ENCODE measurements around the gene CDYL2. TPM values are rescaled to one million over a fixed set of nuclear protein-coding genes. Genes with fewer than 3 reads are reported as not detected.
"Not testable (repeated sequence)": the region's sequence is repeated elsewhere in the genome, so short reads cannot be mapped to it uniquely, and the experiment has no call there.

Gene CDYL2
- polyA plus RNA-seq, 1 donor, result 2.5 TPM

GRCh38 chr16:80809366-80809765 lies 5.0 kb upstream of the CDYL2 start:
- DNase-seq (ENCODE audit: low read depth), result no peak

GRCh38 chr16:80807906-80808305 lies 3.5 kb upstream of the CDYL2 start:
- no peak for DNase-seq (ENCODE audit: low read depth)

GRCh38 chr16:80806927-80807340 lies 2.5 kb upstream of the CDYL2 start:
- DNase-seq (ENCODE audit: low read depth), result no peak

DNA sequence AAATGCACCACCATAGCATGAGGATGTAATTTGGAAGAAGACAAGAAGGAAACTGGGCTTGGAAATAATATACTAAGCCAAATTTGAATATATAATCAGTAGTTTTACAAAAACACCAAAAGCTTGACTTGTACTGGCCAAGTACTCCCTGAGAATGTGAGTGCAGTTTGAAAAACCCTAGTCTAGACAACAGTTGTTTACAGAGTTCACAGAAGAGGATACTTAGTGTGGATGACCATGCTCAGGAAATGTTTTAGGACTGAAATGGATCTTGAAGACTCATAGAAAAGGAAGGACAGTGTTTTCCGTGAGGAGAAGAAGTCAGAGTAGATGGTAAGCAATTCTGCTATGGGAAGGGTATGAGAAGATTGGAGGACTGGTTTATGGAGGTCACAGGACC lies 1.9 kb upstream of the CDYL2 start:
- DNase-seq (ENCODE audit: low read depth), result no peak

DNA sequence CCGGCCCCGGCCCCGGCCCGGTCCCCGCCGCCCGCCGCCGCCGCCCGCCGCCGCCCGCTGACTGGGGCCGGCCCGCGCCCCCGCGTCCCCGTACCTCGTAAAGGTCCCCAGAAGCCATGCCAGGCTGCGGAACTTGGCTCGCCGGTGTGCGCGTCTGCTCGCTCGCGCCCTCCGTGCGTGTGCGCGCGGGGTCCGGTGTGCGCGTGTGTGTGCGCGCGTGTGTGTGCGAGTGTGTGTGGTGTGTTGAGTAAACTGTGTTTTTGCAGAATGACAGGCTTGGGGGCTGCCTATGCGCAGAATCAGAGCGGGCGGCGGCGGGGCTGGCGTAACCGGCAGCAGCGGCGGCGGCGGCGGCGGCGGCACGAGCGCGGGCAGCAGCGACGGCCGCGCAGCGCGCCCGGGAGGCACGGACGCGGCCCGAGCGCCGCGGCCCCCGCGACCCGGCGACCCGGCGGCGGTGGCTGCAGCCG lies 307 bp downstream of the CDYL2 start:
- no peak for DNase-seq (ENCODE audit: low read depth)

DNA sequence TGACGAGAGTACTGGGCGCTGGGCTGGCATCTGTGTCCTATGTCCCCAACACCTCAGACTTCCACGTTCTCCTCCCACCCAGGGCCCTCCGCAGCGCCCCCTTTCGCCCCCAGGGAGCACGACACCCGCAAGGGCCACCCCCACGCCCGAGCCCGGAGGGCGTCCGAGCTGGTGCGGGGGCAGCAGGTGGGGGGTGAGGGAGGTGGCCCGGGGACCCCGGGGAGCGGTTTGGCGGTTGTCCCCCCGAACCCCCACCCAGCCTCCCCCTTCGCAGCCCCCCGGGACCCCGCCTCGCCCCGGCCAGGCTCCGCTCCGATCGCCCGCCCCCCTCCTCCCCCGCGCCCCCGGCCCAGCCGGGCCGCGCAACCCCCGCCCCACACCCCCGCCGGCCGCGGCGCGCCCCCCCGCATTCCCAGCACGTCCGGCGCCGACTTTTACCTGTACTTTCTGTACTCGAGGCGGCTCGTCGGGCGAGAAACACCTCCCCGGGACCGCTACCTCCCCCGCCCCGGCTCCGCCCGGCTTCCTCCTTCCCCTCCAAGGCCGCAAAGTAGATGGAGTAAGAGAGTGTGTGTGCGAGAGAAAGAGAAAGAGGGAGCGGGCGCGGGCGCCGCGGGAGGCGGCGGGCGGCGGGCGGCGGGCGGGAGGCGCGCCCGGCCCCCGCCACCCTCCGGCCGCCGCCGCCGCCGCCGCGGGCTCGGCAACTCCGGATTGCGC lies 901 bp downstream of the CDYL2 start:
- no peak for DNase-seq (ENCODE audit: low read depth)

GRCh38 chr16:80802902-80803301 lies 1.5 kb downstream of the CDYL2 start:
- no peak for DNase-seq (ENCODE audit: low read depth)

GRCh38 chr16:80802138-80802537 lies 2.3 kb downstream of the CDYL2 start:
- DNase-seq (ENCODE audit: low read depth), result no peak

- DNase-seq (ENCODE audit: low read depth), result no peak
These were observed 10.3 kb downstream of the CDYL2 start for GRCh38 chr16:80794071-80794470.

GRCh38 chr16:80792031-80792430 lies 12.4 kb downstream of the CDYL2 start:
- no peak for DNase-seq (ENCODE audit: low read depth)

DNA sequence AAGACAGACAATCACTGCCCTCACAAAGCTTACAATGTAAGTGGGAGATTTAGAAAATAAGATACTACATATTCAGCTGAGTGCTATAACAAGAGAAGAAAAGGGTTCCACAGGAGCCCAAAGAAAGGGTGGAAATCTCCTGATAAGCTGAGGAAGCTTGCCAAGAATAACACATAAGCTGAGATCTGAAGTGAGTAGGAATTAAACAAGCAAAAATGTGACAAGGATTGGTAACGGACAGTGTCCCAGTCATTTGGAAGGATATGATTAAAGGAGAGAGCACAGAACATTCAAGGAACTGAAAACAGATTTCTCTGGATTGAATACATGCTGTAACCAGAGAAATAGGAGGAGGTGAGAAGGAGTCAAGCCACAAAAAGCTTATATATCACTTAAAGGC lies 13.0 kb downstream of the CDYL2 start:
- DNase-seq (ENCODE audit: low read depth), result no peak

DNA sequence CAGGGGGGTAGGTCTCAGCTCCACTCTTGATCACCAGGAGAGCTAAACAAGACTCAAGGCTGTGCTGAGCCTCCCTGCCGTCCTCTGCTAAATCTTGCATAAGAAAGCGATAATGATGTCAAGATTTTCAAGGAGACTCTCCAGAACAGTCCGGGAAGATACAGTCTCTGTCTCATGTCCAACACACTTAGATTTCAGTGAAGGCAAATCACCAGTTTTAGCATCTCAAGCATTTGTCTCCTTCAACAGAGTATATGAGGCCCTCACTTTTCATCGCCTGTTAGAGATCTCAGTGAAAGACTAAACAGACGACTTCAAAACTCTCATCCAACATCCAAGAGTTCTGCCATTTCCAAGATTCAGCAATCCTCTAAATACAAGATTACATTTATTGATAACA lies 13.6 kb downstream of the CDYL2 start:
- no peak for DNase-seq (ENCODE audit: low read depth)

GRCh38 chr16:80788027-80788426 lies 16.4 kb downstream of the CDYL2 start:
- no peak for DNase-seq (ENCODE audit: low read depth)

DNA sequence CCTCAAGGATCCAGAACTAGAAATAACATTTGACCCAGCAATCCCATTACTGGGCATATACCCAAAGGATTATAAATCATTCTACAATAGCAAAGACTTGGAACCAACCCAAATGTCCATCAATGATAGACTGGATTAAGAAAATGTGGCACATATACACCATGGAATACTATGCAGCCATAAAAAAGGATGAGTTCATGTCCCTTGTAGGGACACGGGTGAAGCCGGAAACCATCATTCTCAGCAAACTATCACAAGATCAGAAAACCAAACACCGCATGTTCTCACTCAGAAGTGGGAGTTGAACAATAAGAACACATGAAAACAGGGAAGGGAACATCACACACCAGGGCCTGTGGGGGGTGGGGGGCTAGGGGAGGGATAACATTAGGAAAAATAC lies 17.8 kb downstream of the CDYL2 start:
- not testable (repeated sequence) for DNase-seq (ENCODE audit: low read depth)

- no peak for DNase-seq (ENCODE audit: low read depth)
These were observed 19.4 kb downstream of the CDYL2 start for GRCh38 chr16:80784951-80785350.

DNA sequence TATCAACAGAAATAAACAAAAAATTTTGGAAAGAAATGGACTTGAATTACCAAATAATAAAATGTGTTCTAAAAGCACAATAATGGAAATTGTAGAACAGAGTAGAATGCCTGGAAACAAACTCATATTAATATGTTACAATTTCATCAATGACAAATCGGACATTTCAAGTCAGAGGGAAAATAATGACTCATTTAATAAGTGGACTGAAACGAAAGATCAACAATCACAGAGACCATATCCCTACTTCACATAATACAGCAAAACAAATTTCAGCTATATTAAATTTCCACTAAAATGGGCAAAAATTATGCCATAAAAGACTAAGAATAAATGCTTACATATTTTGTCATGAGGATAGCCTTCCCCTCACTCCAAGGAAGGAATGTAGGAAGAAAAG lies 25.7 kb downstream of the CDYL2 start:
- DNase-seq (ENCODE audit: low read depth), result no peak

- DNase-seq (ENCODE audit: low read depth), result no peak
These were observed 27.5 kb downstream of the CDYL2 start for GRCh38 chr16:80776856-80777255.

DNA sequence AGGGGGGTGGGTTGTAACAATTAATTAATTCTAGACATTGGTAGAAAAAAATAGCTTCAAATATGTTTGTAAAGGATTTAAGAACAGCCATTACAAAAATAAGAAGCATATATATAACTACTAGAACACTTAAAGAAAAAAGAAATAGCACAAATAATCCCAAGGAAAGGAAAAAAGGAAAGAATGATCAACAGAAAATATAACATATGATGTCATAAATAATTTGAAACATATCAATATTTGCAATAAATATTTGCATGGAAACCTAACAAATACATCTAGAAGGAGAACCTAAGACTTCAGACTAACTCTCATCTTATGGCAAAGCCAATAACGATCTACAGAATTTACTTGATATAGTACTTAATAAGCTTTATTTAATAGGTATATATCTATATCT lies 28.9 kb downstream of the CDYL2 start:
- no peak for DNase-seq (ENCODE audit: low read depth)

DNA sequence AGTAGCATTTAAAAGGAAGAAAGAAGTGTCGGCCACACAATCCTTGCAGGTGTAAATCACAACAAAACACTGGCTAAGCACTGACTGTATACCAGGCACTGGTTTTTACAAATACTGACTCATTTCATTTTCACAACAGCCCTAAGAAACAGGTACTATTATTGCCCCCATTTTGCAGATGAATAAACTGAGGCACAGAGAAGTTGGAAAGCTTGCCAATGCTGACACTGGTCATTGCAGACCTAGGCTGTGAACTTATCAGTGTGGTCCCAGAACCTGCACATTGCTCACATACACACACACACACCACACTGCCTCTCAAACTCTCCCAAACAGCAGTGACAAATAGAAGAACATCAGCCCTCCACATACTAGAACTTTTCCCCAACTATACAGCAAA lies 37.6 kb downstream of the CDYL2 start:
- no peak for DNase-seq (ENCODE audit: low read depth)

DNA sequence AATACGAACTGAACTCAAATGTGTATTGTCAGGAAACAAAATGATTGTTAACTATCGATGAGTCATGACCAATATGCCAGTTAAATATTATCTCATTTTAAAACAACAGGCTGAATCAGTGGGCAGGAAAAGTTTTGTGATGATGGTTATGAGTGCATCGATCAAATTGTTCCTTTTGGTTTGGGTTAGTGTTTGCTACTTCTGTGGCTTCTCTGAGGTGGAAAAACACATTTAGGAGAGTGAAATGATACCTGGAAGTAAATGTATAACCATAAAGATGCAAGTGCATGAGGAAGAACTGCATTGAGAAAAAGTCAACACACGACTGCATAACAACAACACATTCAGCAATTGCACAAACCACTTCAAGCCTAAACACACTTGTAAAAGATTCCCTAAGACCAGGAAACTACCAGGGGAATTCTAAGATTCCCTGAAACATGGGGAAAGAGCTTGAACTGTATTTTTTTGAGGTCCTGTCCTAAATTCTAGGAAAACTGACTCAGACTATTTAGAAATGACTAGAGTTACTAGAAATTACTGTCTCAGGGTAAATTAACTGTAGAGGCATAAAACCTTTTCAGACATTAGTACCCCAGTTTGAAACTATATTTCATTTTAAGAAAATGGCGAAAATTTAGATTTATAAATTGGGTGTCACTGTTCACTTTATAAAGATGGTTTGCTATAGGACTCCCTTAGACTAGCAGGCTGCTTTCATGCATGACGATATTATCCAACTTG lies 44.8 kb downstream of the CDYL2 start:
- DNase-seq (ENCODE audit: low read depth), result no peak

DNA sequence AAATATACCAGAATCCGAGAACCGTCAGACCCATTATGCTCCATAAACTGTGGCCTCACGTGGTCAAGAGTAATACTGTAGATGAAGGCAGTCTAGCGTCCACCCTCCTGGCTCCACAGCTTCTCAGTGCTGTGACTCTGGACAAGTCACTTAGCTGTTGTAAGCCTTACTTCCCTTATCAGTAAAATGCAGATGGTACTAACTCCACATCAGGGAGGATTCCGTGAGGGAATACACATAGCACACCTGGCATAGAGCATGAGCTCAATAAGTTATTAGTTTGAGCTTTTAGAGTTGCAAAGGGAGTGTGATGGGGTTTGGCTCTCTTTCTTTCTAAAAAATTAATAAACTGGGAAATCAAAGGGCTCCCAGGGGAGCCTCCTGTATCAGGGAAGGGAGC lies 49.9 kb downstream of the CDYL2 start:
- no peak for DNase-seq (ENCODE audit: low read depth)

DNA sequence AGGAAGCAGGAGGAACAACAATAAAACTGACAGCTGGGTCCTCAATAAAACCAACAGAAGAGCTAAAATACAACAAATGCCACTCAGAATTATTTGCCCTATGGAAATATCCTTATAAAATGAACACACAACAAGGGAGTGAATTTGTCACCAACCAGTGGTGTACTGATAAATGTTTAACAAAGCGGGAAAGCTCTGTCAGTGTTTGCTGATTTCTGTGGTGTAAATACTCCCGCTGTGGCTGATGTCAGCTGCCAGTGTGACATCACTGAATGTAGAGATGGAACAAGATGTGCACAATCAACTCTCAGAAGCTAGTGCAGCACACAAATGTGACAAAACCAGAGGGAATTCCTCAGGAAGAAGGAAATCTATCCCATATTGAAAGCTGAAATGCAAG lies 51.9 kb downstream of the CDYL2 start:
- DNase-seq (ENCODE audit: low read depth), result no peak

- DNase-seq (ENCODE audit: low read depth), result no peak
These were observed 53.2 kb downstream of the CDYL2 start for GRCh38 chr16:80751167-80751566.

All from forelimb muscle (tissue), 1 donor.